Measurements from ENCODE around the gene CEACAM3. TPM values are rescaled to one million over a fixed set of nuclear protein-coding genes. Genes with fewer than 3 reads are reported as not detected.
A peak's percentile ranks its signal among the peaks of the same experiment; 100 is the strongest.

The CEACAM3 gene
- total and polyA plus RNA-seq, 9 of the 15 experiments (the other 6 are each of a cell fraction or from before 2014, with no cell fraction given): not detected

DNA sequence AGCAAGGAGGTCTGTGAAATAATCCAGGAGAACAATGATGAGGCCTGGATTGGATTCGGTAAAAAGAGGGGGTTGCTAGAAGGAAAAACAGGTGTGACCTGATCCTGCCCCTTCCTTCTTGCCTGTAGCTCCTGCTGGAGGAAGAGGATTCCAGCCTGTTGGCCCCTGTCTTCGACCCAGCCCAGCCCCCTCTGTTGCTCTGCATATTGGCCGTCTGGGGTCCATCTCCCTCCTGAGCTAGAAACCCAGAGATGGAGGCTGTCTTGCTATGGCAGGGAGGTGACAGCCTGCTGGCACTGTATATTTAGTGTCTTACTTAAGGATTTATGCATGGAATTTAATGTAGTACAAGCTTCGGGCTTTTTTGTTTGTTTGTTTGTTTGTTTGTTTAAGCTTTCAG lies 55.1 kb downstream of the CEACAM3 start:
- no peak overlapping the region for H3K4me2 ChIP-seq (ENCODE audit: insufficient read depth, low read length)
- POLR2A ChIA-PET: interaction anchor here (0.8 to 2.2 kb wide), 2 partner anchors 9 to 197 kb away, joined by 3 to 15 read pairs; partner anchors contain the start of gene RPS19
- no peaks in the 10 kb centered on the region for H3K9me1 ChIP-seq (ENCODE audit: control insufficient read depth, insufficient read depth, low read length)
- 3% methylated on average over 4 of the region's 4 CpGs for WGBS (ENCODE audit: insufficient coverage, low coverage, missing lambda C conversion rate)
- FAIRE-seq: no peak
- H3K9me3 ChIP-seq (replicated peaks; ENCODE audit: control insufficient read depth, insufficient read depth, low read depth, low read length): no peaks in the 10 kb centered on the region
- H3K4me1 ChIP-seq (replicated peaks in 1 of 2; ENCODE audit: control insufficient read depth in 2 of 2, insufficient read depth in 2 of 2, low read length in 2 of 2): peaks cover 0 to 5% of the 10 kb centered on the region in 2 experiments; a peak in 2 of 5 replicates
- BruUV-seq (replicated peaks): no TSS peak
- H3K27ac ChIP-seq (ENCODE audit: extremely low read depth, low read depth, low read length): no peak overlapping the region
- in situ Hi-C loops (cut with MboI) (no loop called here), intact Hi-C loops (cut with micrococcal nuclease) (no loop called here)
- no peak for ATAC-seq
- no peaks in the 10 kb centered on the region for H3K79me2 ChIP-seq (ENCODE audit: control insufficient read depth, insufficient read depth, low read length)
- no peak overlapping the region for H2AFZ ChIP-seq (ENCODE audit: low read depth, low read length)
- 0 out of 4 replicates have a peak overlapping the region, but pooled peaks of 1 of the 2 experiments have one; percentile 18 for H3K9ac ChIP-seq (ENCODE audit: insufficient read depth in 1 of 2, low read depth in 2 of 2, low read length in 2 of 2)
- H4K20me1 ChIP-seq (replicated peaks; ENCODE audit: control insufficient read depth, insufficient read depth, low read length): no peaks in the 10 kb centered on the region
- no peaks in the 10 kb centered on the region for H3K36me3 ChIP-seq (ENCODE audit: control insufficient read depth, insufficient read depth, low read length)
- peaks cover 14 to 22% of the 10 kb centered on the region in 2 experiments; a peak in 4 of 5 replicates for H3K27me3 ChIP-seq (ENCODE audit: control insufficient read depth in 2 of 2, insufficient read depth in 2 of 2, low read length in 2 of 2)
- CTCF ChIA-PET (ENCODE audit: low intra/inter-chr PET ratio): no interaction called here
- DNase-seq (ENCODE audit: extremely low read depth in 1 of 4, low spot score in 3 of 4): no peak
- H3K4me3 ChIP-seq: no peak overlapping the region
- no peak for TF ChIP-seq FUS (optimal IDR thresholded peaks at IDR 0.05; ENCODE audit: low read depth, low read length)
- TF ChIP-seq NUFIP1 (IDR thresholded peaks at IDR 0.05; ENCODE audit: partially characterized antibody): no peak
- TF ChIP-seq TRIM28 (IDR thresholded peaks at IDR 0.05): no peak
- TF ChIP-seq, protein P1, sequence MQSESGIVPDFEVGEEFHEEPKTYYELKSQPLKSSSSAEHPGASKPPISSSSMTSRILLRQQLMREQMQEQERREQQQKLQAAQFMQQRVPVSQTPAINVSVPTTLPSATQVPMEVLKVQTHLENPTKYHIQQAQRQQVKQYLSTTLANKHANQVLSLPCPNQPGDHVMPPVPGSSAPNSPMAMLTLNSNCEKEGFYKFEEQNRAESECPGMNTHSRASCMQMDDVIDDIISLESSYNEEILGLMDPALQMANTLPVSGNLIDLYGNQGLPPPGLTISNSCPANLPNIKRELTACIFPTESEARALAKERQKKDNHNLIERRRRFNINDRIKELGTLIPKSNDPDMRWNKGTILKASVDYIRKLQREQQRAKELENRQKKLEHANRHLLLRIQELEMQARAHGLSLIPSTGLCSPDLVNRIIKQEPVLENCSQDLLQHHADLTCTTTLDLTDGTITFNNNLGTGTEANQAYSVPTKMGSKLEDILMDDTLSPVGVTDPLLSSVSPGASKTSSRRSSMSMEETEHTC (IDR thresholded peaks at IDR 0.05): no peak
- no peak for TF ChIP-seq ILK (tag; IDR thresholded peaks at IDR 0.05; ENCODE audit: borderline replicate concordance, low read depth)
- TF ChIP-seq SAFB2 (IDR thresholded peaks at IDR 0.05; ENCODE audit: borderline replicate concordance, low read depth, low read length, severe bottlenecking): no peak
- no peak for TF ChIP-seq TBL1XR1 (IDR thresholded peaks at IDR 0.05; ENCODE audit: low read length in 2 of 2)
- TF ChIP-seq ZNF77 (CRISPR knock-in tag; IDR thresholded peaks at IDR 0.05): no peak
- TF ChIP-seq CBFB (CRISPR knock-in tag; IDR thresholded peaks at IDR 0.05): no peak
- TF ChIP-seq HDAC1 (IDR thresholded peaks at IDR 0.05): no peak
- TF ChIP-seq SAFB (IDR thresholded peaks at IDR 0.05; ENCODE audit: borderline replicate concordance, low read depth, low read length): no peak
- TF ChIP-seq, protein P2, sequence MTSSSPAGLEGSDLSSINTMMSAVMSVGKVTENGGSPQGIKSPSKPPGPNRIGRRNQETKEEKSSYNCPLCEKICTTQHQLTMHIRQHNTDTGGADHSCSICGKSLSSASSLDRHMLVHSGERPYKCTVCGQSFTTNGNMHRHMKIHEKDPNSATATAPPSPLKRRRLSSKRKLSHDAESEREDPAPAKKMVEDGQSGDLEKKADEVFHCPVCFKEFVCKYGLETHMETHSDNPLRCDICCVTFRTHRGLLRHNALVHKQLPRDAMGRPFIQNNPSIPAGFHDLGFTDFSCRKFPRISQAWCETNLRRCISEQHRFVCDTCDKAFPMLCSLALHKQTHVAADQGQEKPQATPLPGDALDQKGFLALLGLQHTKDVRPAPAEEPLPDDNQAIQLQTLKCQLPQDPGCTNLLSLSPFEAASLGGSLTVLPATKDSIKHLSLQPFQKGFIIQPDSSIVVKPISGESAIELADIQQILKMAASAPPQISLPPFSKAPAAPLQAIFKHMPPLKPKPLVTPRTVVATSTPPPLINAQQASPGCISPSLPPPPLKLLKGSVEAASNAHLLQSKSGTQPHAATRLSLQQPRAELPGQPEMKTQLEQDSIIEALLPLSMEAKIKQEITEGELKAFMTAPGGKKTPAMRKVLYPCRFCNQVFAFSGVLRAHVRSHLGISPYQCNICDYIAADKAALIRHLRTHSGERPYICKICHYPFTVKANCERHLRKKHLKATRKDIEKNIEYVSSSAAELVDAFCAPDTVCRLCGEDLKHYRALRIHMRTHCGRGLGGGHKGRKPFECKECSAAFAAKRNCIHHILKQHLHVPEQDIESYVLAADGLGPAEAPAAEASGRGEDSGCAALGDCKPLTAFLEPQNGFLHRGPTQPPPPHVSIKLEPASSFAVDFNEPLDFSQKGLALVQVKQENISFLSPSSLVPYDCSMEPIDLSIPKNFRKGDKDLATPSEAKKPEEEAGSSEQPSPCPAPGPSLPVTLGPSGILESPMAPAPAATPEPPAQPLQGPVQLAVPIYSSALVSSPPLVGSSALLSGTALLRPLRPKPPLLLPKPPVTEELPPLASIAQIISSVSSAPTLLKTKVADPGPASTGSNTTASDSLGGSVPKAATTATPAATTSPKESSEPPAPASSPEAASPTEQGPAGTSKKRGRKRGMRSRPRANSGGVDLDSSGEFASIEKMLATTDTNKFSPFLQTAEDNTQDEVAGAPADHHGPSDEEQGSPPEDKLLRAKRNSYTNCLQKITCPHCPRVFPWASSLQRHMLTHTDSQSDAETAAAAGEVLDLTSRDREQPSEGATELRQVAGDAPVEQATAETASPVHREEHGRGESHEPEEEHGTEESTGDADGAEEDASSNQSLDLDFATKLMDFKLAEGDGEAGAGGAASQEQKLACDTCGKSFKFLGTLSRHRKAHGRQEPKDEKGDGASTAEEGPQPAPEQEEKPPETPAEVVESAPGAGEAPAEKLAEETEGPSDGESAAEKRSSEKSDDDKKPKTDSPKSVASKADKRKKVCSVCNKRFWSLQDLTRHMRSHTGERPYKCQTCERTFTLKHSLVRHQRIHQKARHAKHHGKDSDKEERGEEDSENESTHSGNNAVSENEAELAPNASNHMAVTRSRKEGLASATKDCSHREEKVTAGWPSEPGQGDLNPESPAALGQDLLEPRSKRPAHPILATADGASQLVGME (CRISPR knock-in tag; IDR thresholded peaks at IDR 0.05): no peak
- TF ChIP-seq SREBF2 (CRISPR knock-in tag; IDR thresholded peaks at IDR 0.05): no peak
- TF ChIP-seq POLR3A (IDR thresholded peaks at IDR 0.05; ENCODE audit: borderline replicate concordance, extremely low read depth, insufficient read depth, insufficient read length): no peak
- TF ChIP-seq DACH1 (IDR thresholded peaks at IDR 0.05; ENCODE audit: partially characterized antibody): no peak
- TF ChIP-seq, protein P3, sequence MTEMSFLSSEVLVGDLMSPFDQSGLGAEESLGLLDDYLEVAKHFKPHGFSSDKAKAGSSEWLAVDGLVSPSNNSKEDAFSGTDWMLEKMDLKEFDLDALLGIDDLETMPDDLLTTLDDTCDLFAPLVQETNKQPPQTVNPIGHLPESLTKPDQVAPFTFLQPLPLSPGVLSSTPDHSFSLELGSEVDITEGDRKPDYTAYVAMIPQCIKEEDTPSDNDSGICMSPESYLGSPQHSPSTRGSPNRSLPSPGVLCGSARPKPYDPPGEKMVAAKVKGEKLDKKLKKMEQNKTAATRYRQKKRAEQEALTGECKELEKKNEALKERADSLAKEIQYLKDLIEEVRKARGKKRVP (CRISPR knock-in tag; IDR thresholded peaks at IDR 0.05): no peak
- no peak for TF ChIP-seq MCM3 (IDR thresholded peaks at IDR 0.05)

Data from K562 (cell line).